Lower leg skin (tissue), 4 donors: ENCODE results near the gene KCNQ1OT1. TPM values are rescaled to one million over a fixed set of nuclear protein-coding genes. Genes with fewer than 3 reads are reported as not detected.

Experiments
- DNase-seq, 2 donors: peaks; one replicate each; pipeline ENCODE4 v3.0.0-alpha.2; 2019; ENCODE audit warnings: low spot score in 2 of 2
- H3K4me3 ChIP-seq: fragments of 200-600 bp; sonication (generic); 2 replicates; pipeline ENCODE4 v1.5.1; 2017; ENCODE audit warnings: mild to moderate bottlenecking, low read depth; ENCODE audit not compliant: poor library complexity, severe bottlenecking
- POLR2A ChIP-seq, 2 donors: fragments of 450-650 bp; IDR thresholded peaks; one replicate each; pipeline ENCODE4 v1.6.1; 2016 to 2017; ENCODE audit warnings: antibody characterized with exemption in 2 of 2, mild to moderate bottlenecking in 1 of 2, moderate library complexity in 1 of 2
- WGBS, 2 donors: methylation state at CpG; one replicate each; pipeline ENCODE4 v1.1.5; 2018; 5-methylcytosine and 5-hydroxymethylcytosine counted together
- intact Hi-C: fragments of 100-400 bp; cut with DNase I; formaldehyde crosslinking; loops from one replicate; pipeline ENCODE4 v1.15.0; 2023; ENCODE audit warnings: low total_unique reads
- total RNA-seq, 4 donors: library from RNA; depleted of rRNA; stranded (reverse); fragments of >200 nt; gene quantifications; one replicate each; pipeline ENCODE4 v1.1.0, GENCODE V29; 2016
- TF ChIP-seq, protein P1 (sequence below), 3 donors: fragments of 450-650 bp; IDR thresholded peaks; one replicate each; pipeline ENCODE4 v1.5.1; 2016; ENCODE audit warnings: antibody characterized with exemption in 3 of 3, mild to moderate bottlenecking in 3 of 3, moderate library complexity in 2 of 3

Gene KCNQ1OT1
- total RNA-seq, 4 donors from 2014 or later, result 0.63 to 1.8 (median 0.91) TPM

DNA sequence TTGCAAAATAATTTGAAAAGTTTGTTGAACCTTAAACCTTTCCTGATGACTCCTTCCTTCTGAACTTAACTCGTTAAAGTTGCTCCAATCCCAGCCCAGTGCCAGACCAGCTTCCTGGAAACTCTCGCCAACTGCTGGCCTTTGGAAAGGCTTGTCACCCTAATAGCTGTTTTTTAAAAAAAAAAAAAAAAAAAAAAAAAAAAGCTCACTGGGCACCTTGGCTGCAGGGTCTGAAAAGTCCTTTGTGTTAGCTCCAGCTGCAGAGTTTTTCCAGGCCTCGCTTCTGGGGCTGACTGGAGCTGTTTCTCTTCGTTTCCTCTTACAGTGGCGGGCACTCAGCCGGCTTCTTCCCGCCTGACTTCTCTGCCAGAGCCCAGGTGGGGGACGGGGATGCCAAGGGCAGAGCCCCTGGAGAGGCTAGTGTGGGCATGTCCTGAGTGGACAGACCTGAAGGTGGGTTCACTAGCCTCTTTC is 25.1 kb downstream of the KCNQ1OT1 start:
- intact Hi-C loops, result loop anchor here (10.0 kb wide), 1 partner anchor 120 kb away; no protein-coding TSS in a partner anchor
- no peak overlapping the region for H3K4me3 ChIP-seq
- 58 to 71% methylated on average over 8 of the region's 8 CpGs for WGBS, 2 donors
- TF ChIP-seq POLR2A (IDR thresholded peaks at IDR 0.05), result no peak
- TF ChIP-seq, protein P1, sequence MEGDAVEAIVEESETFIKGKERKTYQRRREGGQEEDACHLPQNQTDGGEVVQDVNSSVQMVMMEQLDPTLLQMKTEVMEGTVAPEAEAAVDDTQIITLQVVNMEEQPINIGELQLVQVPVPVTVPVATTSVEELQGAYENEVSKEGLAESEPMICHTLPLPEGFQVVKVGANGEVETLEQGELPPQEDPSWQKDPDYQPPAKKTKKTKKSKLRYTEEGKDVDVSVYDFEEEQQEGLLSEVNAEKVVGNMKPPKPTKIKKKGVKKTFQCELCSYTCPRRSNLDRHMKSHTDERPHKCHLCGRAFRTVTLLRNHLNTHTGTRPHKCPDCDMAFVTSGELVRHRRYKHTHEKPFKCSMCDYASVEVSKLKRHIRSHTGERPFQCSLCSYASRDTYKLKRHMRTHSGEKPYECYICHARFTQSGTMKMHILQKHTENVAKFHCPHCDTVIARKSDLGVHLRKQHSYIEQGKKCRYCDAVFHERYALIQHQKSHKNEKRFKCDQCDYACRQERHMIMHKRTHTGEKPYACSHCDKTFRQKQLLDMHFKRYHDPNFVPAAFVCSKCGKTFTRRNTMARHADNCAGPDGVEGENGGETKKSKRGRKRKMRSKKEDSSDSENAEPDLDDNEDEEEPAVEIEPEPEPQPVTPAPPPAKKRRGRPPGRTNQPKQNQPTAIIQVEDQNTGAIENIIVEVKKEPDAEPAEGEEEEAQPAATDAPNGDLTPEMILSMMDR (IDR thresholded peaks at IDR 0.05), result no peak
- peak in 1 of 2 donors; percentile 73 for DNase-seq

DNA sequence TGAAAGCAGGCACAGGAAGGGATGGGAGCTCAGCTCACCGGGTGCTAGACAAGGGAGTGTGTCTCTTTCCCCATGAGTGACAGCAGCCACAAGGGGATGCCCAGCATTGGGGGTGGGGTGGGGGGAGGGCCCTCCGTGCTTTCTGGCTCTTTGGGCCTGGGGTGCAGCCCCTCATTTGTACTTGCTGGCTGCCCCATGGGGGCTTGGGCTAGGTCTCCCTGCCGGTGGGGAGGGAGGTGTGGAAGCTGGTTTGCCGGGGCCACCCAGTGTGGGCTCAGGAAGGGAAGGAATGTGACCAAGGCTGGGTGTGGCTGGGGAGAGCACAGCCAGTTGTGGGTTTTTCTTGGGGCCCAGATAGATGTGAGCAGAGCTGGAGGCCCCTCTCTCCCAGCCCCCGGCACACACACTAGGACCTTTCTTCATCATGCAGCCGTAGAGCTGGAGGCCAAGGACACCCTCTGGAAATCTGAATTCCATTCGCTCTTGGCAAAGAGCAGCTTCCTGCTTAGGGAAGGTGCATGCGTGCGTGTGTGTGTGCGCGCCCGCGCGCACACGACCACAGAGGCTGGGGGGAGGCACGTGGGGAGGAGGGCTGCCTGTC is 25.8 kb downstream of the KCNQ1OT1 start:
- intact Hi-C loops, result loop anchor here (10.0 kb wide), 1 partner anchor 119 kb away; no protein-coding TSS in a partner anchor
- no peak overlapping the region for H3K4me3 ChIP-seq
- TF ChIP-seq, protein P1 (IDR thresholded peaks at IDR 0.05), result no peak
- TF ChIP-seq POLR2A (IDR thresholded peaks at IDR 0.05), result no peak
- WGBS, 2 donors, result 64 to 66% methylated on average over 16 of the region's 16 CpGs
- peak in 1 of 2 donors; percentile 53 for DNase-seq

DNA sequence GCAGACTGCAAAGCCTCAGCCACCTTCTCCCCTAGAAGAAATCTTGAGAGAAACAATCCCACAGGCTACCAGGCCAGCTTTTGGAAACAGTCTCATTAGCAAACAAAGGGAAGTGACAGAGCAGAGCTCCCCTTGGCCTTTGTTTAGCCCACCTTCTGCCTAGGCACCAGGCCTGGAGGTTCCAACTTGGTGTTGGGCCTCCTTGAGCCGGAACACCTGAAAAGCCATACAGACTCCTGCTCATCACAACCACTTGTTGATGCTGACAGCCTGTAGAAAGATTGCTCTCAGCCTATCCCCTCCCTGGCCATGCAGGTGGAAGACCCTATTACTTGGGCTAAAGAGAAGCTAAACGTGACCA is 26.6 kb downstream of the KCNQ1OT1 start:
- 91 to 100% methylated on average over 2 of the region's 2 CpGs for WGBS, 2 donors
- intact Hi-C loops, result loop anchor here (10.0 kb wide), 1 partner anchor 118 kb away; no protein-coding TSS in a partner anchor
- peak in 1 of 2 donors; percentile 49 for DNase-seq
- TF ChIP-seq, protein P1 (IDR thresholded peaks at IDR 0.05), result no peak
- no peak for TF ChIP-seq POLR2A (IDR thresholded peaks at IDR 0.05)
- no peak overlapping the region for H3K4me3 ChIP-seq

DNA sequence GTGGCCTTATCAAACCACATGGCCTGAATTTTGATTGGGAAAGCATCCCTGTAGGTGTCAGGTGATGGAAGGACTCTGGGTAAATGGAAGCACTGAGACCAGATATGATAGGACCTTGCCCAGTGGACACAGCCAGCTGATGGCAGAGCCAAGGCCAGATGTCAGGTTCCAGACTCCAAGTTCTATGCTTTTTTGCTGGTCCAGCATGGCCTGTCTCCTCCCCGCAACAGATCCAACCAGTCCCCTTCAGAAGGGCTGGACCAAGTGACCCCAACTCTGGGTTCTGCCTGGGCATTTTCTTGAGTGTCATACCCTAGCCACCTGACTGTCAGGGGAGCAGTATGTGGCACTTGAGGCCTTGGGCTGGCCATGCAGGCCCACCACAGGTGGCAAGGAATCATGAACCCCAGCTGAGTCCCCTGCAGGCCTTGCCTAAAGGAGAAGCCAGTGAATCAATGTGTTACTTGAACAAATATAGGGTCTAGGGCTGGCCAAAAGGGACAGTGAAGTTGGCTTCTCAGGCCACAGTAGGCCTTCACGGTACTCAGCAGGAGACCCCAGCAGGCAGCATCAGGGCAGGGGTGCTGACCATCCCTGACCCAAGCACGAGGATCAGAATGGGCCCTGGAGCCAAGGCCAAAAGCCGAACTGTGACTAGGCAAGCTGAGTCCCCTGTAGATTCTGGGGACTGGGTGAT is 27.1 kb downstream of the KCNQ1OT1 start:
- H3K4me3 ChIP-seq, result no peak overlapping the region
- TF ChIP-seq POLR2A (IDR thresholded peaks at IDR 0.05), result no peak
- TF ChIP-seq, protein P1 (IDR thresholded peaks at IDR 0.05), result no peak
- peak in 1 of 2 donors; percentile 58 for DNase-seq
- intact Hi-C loops, result loop anchor here (10.0 kb wide), 1 partner anchor 118 kb away; no protein-coding TSS in a partner anchor
- 93 to 100% methylated on average over 4 of the region's 4 CpGs for WGBS, 2 donors

DNA sequence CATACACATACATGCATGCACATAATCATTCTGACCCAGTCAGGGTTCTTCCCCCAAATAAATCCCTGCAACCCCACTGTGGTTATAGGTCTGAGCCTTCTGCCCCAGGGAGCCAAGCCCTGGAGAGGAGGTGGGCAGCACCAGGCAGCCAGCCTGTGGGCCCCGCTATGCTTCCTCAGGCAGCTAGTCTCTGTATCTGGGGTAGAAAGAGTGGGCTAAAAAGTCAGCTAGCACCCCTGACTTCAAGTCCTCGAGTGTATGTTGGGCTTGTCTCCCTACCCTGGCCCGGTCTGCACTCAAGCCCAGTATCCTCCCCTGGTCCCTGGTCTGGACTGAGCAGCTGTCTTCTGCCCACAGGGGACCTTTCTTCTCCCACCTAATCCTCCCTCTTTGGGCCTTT is 28.0 kb downstream of the KCNQ1OT1 start:
- TF ChIP-seq POLR2A (IDR thresholded peaks at IDR 0.05), result no peak
- TF ChIP-seq, protein P1 (IDR thresholded peaks at IDR 0.05), result no peak
- DNase-seq, result peak in 1 of 2 donors; percentile 28
- intact Hi-C loops, result loop anchor here (10.0 kb wide), 1 partner anchor 117 kb away; no protein-coding TSS in a partner anchor
- WGBS, 2 donors, result 92 to 98% methylated on average over 3 of the region's 3 CpGs
- no peak overlapping the region for H3K4me3 ChIP-seq
